ENCODE data around the gene DHX34. TPM values are rescaled to one million over a fixed set of nuclear protein-coding genes. Genes with fewer than 3 reads are reported as not detected.

Gene DHX34
- total and polyA plus RNA-seq, 2 experiments from 2014 or later: 10.7 to 17.6 TPM

GRCh38 chr19:47398707-47399597 is 49.8 kb downstream of the DHX34 start:
- Histone ChIP-seq H3K79me2 (no peaks in the 10 kb centered on the region), H3K36me3 (replicated peaks; ENCODE audit: insufficient read depth, low read depth) (no peaks in the 10 kb centered on the region), H3K27me3 (no peaks in the 10 kb centered on the region), H4K20me1 (ENCODE audit: insufficient read depth, poor library complexity, severe bottlenecking) (no peaks in the 10 kb centered on the region), H3K4me1 (ENCODE audit: insufficient read depth) (no peaks in the 10 kb centered on the region), H3K27ac (no peak overlapping the region), H3K9me2 (replicated peaks; ENCODE audit: insufficient read depth) (no peaks in the 10 kb centered on the region), H2AFZ (no peak overlapping the region), H3K9me3 (ENCODE audit: low read depth) (no peaks in the 10 kb centered on the region), H3K4me3 (no peak overlapping the region), H3K4me2 (no peak overlapping the region)
- 55% methylated on average over 24 of the region's 24 CpGs for WGBS (ENCODE audit: low lambda C conversion rate, missing lambda C conversion rate)
- TF ChIP-seq EZH2phosphoT487 (IDR thresholded peaks at IDR 0.05; ENCODE audit: low read depth, severe bottlenecking, unreplicated experiment) (no peak), EZH2 (IDR thresholded peaks at IDR 0.05; ENCODE audit: borderline replicate concordance) (no peak)
- TF ChIP-seq, protein P1, sequence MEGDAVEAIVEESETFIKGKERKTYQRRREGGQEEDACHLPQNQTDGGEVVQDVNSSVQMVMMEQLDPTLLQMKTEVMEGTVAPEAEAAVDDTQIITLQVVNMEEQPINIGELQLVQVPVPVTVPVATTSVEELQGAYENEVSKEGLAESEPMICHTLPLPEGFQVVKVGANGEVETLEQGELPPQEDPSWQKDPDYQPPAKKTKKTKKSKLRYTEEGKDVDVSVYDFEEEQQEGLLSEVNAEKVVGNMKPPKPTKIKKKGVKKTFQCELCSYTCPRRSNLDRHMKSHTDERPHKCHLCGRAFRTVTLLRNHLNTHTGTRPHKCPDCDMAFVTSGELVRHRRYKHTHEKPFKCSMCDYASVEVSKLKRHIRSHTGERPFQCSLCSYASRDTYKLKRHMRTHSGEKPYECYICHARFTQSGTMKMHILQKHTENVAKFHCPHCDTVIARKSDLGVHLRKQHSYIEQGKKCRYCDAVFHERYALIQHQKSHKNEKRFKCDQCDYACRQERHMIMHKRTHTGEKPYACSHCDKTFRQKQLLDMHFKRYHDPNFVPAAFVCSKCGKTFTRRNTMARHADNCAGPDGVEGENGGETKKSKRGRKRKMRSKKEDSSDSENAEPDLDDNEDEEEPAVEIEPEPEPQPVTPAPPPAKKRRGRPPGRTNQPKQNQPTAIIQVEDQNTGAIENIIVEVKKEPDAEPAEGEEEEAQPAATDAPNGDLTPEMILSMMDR (IDR thresholded peaks at IDR 0.05; ENCODE audit: poor library complexity): no peak
- no peak for DNase-seq (ENCODE audit: low spot score)

- Histone ChIP-seq H3K9me3 (ENCODE audit: low read depth) (no peaks in the 10 kb centered on the region), H3K9me2 (replicated peaks; ENCODE audit: insufficient read depth) (no peaks in the 10 kb centered on the region), H3K36me3 (replicated peaks; ENCODE audit: insufficient read depth, low read depth) (no peaks in the 10 kb centered on the region), H4K20me1 (ENCODE audit: insufficient read depth, poor library complexity, severe bottlenecking) (no peaks in the 10 kb centered on the region), H3K27ac (no peak overlapping the region), H3K4me3 (no peak overlapping the region), H3K4me2 (no peak overlapping the region), H3K27me3 (peaks cover 11% of the 10 kb centered on the region), H2AFZ (no peak overlapping the region), H3K79me2 (no peaks in the 10 kb centered on the region), H3K4me1 (ENCODE audit: insufficient read depth) (no peaks in the 10 kb centered on the region)
- no peak for DNase-seq (ENCODE audit: low spot score)
- TF ChIP-seq, protein P1 (IDR thresholded peaks at IDR 0.05; ENCODE audit: poor library complexity): no peak
- no peak for TF ChIP-seq EZH2 (IDR thresholded peaks at IDR 0.05; ENCODE audit: borderline replicate concordance)
- TF ChIP-seq EZH2phosphoT487 (IDR thresholded peaks at IDR 0.05; ENCODE audit: low read depth, severe bottlenecking, unreplicated experiment): no peak
- 87% methylated on average over 16 of the region's 16 CpGs for WGBS (ENCODE audit: low lambda C conversion rate, missing lambda C conversion rate)
Observed at GRCh38 chr19:47402504-47402903, 53.4 kb downstream of the DHX34 start.

GRCh38 chr19:47404334-47405196 is 55.5 kb downstream of the DHX34 start:
- H3K36me3 ChIP-seq (replicated peaks; ENCODE audit: insufficient read depth, low read depth): no peaks in the 10 kb centered on the region
- H3K79me2 ChIP-seq: no peaks in the 10 kb centered on the region
- H3K9me3 ChIP-seq (ENCODE audit: low read depth): no peaks in the 10 kb centered on the region
- H2AFZ ChIP-seq: no peak overlapping the region
- H3K27ac ChIP-seq: no peak overlapping the region
- H3K4me1 ChIP-seq (ENCODE audit: insufficient read depth): no peaks in the 10 kb centered on the region
- peaks cover 12% of the 10 kb centered on the region for H3K27me3 ChIP-seq
- H4K20me1 ChIP-seq (ENCODE audit: insufficient read depth, poor library complexity, severe bottlenecking): no peaks in the 10 kb centered on the region
- TF ChIP-seq, protein P1 (IDR thresholded peaks at IDR 0.05; ENCODE audit: poor library complexity): no peak
- TF ChIP-seq EZH2phosphoT487 (IDR thresholded peaks at IDR 0.05; ENCODE audit: low read depth, severe bottlenecking, unreplicated experiment) (no peak), EZH2 (IDR thresholded peaks at IDR 0.05; ENCODE audit: borderline replicate concordance) (no peak)
- DNase-seq (ENCODE audit: low spot score): no peak
- WGBS (ENCODE audit: low lambda C conversion rate, missing lambda C conversion rate): 91% methylated on average over 9 of the region's 9 CpGs
- H3K4me3 ChIP-seq: no peak overlapping the region
- no peaks in the 10 kb centered on the region for H3K9me2 ChIP-seq (replicated peaks; ENCODE audit: insufficient read depth)
- no peak overlapping the region for H3K4me2 ChIP-seq

Data from hepatocyte (in vitro differentiated cells).